Adrenal gland (tissue), 5 donors: ENCODE results near the gene XKR7.

ENCODE experiments used
- POLR2A ChIP-seq, 2 donors: fragments of 450-650 bp; IDR thresholded peaks; one replicate each; pipeline ENCODE4 v1.6.1; 2017; ENCODE audit warnings: antibody characterized with exemption in 2 of 2, mild to moderate bottlenecking in 2 of 2, moderate library complexity in 1 of 2
- TF ChIP-seq, protein P1 (sequence below), 6 experiments: fragments of 450-650 bp in 4 of 6; fragments of 200-600 bp in 2 of 6; sonication (generic) in 1 of 6; IDR thresholded peaks; 1 replicate in 5 of 6; 2 replicates in 1 of 6; pipeline versions ENCODE4 v1.5.1 to v1.8.0; 2016 to 2021; ENCODE audit warnings: antibody characterized with exemption in 6 of 6, mild to moderate bottlenecking in 2 of 6, moderate library complexity in 1 of 6
- donor health status: DM: no; HTN: no; CAD: no.

DNA sequence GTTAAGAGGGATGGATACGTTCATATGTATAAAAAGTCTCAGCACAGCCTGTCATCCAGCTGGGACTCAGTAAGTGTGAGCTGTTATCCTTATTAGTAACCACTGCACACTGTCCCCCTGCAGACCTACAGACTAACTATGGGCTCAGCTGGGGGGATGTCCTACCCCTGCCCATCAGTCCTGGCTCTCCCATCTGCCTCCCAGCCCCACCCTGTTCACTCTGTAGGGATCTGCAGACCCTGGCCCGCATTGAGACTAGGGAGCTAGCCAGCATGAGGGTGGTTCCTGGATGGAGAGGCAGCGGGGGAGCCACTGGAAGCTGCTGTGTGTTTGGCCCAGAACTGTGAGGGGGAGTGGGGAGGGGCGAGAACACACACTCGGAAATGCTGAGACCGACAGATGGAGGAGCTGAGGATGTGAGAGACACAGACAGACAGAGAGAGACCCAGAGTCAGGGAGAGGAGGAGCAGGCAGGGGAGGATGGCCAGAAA lies 17.1 kb downstream of the XKR7 start:
- TF ChIP-seq, protein P1, sequence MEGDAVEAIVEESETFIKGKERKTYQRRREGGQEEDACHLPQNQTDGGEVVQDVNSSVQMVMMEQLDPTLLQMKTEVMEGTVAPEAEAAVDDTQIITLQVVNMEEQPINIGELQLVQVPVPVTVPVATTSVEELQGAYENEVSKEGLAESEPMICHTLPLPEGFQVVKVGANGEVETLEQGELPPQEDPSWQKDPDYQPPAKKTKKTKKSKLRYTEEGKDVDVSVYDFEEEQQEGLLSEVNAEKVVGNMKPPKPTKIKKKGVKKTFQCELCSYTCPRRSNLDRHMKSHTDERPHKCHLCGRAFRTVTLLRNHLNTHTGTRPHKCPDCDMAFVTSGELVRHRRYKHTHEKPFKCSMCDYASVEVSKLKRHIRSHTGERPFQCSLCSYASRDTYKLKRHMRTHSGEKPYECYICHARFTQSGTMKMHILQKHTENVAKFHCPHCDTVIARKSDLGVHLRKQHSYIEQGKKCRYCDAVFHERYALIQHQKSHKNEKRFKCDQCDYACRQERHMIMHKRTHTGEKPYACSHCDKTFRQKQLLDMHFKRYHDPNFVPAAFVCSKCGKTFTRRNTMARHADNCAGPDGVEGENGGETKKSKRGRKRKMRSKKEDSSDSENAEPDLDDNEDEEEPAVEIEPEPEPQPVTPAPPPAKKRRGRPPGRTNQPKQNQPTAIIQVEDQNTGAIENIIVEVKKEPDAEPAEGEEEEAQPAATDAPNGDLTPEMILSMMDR (IDR thresholded peaks at IDR 0.05), result no peak
- no peak for TF ChIP-seq POLR2A (IDR thresholded peaks at IDR 0.05)
